Putamen (tissue), 1 donor: ENCODE data around the gene CCDC92.
A peak's percentile ranks its signal among the peaks of the same experiment; 100 is the strongest.

Experiments used
- DNase-seq: peaks from one replicate; pipeline ENCODE4 v3.0.0-alpha.2; 2016; ENCODE audit warnings: low spot score

Gene CCDC92

DNA sequence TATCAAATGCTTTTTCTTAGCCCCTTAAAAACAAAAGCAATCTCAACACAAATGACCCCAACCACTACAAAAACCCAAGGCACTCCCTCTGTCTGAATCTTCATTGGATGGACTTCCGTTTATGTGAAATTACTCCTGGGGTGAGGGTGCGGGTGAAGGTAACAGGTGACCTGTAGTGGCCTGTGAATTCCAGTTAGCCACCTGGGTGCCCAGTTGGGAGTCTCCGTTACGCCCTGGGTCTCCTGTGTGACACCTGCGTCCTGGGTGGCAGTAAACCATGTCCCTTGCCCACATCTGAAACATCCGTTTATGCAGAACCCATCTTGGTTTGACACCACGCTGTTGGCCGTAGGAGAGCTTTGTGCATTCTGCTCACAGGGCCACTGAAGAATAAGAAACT is 62.6 kb downstream of the CCDC92 start:
- DNase-seq: no peak

DNA sequence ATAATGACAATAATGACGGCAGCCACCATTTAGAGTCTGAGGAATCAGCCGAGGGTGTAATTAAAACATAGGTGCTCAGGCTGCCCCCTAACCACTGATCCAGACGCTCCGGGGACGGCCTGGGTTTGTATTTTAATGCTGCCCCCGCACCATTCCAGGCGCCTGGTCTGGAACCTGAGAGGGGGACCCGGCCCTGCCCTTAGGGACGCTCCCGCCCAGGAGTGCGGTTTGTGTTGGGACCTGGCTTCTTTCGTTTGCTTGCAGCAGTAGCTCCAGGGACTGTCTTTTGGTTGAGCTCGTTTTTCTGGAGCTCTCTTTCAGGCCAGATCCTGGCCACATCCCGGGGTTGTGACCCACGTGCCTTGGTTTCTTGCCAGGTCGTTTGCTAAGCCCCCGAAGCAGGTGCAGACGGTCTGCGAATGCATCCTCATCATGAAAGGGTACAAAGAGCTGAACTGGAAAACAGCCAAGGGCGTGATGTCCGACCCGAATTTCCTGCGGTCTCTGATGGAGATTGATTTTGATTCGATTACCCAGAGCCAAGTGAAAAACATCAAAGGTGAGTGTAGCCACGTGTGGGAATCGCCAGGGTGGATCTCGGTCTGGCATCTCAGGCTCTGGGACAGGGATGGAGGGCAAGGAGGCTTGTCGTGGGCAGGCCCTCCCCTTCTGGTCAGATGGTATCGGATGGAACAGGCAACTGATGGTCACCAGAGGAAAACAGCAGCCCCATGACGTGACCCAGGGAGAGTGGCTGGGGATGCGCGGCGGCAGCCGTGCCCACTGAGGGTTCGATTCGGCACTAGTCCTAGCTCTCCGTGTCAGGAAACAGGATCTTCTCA is 63.5 kb downstream of the CCDC92 start:
- no peak for DNase-seq

DNA sequence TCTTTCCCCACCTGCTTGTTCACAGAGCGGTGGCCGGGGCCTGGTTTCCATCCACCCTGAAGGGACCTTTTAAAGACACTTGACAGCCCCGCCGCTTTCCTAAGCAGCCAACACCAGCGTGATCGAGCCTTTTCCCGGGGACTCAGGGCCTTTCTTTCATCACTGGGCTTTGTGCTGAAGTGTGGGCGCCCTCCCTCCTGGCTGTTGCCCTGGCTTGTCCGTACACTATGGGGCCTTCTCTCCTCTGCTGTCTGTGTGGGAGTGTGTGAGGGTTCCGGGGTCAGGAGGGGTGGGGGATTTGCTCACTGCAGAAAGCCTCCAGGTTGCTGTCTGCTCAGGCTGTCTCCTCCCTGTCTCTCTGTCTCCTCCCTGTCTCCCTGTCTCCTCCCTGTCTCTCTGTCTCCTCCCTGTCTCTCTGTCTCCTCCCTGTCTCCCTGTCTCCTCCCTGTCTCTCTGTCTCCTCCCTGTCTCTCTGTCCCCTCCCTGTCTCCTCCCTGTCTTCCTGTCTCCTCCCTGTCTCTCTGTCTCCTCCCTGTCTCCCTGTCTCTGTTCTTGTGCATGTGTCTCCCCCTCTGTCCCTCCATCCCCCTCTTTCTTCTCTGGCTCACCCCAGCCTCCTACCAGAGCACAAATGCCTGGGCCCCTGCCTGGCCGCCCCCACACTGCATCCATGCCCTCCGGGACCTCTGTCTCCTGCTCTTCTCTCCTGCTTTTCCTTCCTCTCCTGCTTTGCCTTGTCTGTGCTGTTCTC is 64.7 kb downstream of the CCDC92 start:
- DNase-seq: no peak

DNA sequence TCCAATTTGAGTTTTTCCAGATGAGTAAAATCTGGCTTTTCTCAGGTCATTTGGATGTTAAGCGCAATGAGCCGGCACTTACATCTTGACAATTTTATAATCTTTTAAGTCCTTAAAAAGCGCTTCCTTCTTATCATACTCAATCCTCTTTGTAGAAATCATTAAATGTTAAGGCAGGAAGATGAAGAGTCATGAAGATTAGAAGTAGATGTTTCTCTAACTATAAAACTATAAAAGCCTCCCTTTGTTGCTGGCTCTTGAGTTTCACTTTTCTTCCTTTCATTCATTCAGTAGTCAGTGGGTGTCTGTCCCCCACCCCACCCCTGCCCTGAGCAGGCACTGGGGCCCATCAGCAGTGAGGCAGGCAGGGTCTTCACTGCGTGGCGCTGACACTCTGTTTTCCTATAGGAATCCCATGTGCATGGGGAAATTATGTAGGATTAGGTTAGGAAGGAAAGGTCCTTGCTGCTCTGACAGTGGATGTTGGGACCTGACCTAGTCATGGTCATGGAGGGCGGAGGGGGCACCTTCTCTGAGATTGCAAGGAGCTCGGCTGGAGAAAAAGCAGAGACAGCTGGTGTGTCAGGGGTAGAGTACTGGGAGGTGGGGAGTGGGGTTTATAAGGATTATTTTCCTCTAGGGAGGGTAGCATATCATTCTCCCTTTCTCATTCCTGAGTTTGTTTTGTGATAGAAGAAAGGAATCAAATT is 65.8 kb downstream of the CCDC92 start:
- no peak for DNase-seq

DNA sequence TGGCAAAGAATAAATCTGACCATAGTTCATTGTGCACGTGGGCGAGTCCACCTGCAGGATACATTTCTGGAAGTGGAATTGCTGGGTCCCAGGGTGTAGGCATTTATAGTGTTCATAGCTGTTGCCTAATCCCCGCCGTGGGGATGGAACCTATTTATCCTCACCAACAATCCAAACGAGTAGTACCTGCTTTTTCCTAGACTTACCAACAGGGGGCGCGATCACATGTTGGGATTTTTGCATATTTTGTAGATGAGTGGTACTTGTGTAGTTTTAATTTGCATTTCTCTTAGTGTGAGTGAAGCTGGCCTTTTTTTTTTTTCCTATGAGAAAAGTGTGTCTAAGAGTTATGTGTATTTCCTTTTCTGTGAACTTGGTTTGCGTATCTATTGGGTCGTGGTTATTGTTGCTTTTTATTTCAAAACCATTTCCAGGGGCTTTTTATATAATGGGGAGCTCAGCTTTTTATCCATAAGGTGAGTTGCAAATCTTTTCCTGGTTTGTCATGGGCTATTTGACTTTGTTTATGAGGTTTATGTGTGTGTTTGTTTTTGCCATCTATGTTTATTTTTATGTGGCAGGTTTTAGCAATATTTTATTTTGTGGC is 67.2 kb downstream of the CCDC92 start:
- DNase-seq: peak; percentile 55

DNA sequence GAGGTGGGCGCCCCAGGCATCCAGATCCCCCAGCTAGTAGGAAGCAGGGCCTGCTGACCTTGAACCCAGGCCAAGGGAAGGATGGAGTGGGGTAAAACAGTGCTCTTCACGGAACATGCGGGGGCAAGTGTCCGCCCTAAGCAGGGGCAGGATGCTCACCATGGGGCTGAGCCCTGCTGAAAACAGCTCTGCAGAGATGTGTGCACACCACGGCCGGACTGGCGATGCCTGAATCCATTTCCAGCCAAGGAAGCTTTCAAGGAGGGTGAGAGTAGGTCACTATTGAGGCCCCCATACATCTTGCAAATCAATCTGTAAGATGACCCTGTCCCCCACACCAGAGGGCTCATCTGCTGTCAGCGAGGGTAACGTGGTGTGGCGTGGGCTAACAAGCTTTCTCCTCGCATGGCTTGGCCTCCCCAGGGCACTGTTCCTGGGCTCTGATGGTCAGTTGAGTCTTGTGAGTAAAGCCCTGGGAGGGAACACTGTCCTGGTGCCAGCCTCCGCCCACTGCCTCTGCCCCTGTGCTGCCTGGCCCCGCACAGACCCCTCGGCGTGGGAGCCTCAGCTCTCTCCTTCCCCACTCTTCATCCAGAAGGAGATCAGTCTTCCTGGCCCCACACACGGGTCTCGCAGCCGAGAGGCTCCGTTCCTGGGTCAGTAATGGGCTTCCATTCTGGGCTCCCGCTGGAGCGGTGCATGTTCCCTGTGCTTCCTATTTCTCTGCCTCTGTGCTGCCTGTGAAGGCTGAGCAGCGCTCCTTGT is 69.1 kb downstream of the CCDC92 start:
- DNase-seq: no peak

DNA sequence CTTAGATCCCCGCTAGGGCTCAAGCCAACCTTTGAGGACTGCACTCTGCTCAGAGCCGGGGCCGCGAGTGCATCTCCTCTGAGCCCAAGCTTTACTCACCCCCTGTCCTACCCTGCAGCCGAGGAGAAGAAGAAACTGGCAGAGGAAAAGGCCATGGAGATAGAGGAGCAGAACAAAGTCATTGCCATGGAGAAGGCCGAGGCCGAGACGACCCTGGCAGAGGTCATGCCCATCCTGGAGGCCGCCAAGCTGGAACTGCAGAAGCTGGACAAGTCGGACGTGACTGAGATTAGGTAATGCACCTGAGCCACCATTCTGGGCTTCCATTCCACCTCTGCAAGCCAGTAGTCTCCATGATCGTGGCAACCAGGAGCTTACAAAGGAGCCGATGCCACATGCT is 69.8 kb downstream of the CCDC92 start:
- DNase-seq: no peak

DNA sequence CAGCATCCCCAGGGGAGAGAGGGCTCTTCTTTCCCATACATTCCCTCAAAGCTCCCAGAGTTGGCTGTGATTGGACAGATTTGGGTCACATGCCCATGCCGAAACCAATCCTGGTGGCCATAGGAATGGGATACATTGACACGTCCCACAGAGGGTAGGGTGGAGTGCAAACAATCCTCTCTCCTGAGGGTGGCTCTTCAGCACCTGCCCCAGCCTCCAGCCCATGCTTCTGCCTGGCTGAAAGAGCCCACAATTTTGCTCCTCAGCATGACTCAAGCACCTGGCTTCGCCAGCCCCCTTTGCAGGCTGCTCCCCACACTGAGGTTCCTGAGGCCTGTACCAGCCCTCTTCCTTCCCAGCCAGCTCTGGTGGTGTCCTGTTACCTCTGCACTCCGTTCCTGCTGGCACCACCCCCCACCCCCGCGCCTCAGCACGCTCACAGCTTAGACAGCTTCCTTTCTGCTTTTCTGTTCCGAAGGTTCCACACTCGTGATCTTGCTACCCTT is 71.7 kb downstream of the CCDC92 start:
- no peak for DNase-seq

DNA sequence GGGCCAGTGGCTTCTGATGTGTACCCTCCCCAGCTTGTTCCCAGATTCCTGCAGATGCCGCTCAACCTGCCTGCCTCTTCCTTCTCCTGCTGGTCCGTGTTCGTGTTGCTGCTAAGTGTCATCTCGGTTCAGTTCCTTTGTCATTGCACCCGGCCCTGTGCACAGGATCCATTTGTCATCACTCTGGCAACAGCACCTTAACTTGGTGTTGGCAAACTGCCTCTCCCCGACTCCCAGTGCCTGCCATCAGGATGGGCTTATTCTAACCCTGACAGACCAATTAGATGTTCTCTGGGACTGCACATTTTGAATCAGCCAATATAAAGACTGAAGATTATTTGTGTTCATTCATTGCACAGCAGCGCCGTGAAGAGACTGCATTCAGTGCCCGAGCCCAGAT is 73.3 kb downstream of the CCDC92 start:
- DNase-seq: no peak

DNA sequence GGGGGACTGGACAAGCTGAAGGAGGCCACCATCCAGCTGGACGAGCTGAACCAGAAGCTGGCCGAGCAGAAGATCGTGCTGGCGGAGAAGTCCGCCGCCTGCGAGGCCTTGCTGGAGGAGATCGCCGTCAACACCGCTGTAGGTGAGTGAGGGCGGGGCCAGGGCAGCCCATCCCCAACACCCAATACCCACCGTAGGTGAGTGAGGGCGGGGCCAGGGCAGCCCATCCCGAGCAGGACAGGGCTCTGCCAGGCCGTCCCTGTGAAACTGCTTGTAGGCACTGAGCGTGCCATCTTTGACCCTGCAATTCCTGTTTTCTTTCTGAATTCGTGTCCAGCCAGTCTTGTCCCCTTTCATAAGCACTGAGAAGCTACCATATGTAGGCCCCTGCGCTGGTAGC is 74.0 kb downstream of the CCDC92 start:
- DNase-seq: no peak

DNA sequence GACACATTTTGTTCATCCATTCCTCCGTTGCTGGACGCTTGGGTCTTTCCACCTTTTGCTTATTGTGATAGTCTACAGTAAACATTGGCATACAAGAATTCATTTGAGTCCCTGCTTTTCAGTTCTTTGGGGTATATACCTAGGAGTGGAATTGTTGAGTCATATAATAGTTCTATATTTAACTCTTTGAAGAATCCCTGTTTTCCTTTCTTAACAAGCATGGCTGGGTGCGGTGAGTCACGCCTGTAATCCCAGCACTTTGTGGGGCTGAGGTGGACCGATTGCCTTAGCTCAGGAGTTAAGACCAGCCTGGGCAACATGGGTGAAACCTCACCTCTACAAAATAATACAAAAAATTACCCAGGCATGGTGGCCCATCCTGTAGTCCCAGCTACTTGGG is 75.4 kb downstream of the CCDC92 start:
- DNase-seq: no peak

DNA sequence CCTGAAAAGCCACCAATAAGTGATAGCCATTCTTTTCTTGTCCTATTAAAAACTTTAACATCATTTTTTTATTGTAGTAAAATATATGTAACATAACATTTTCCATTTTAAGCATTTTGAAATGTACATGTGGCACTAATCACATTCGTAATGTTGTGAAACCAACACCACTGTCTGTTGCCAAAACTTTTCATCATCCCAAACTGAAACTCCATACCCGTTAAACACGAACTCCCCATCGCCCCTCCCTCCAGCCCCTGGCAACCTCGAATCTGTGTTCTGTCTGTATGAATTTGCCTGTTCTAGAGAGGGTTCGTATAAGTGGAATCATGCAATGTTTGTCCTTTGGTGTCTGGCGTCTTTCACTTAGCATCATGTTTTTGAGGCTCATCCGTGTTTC is 75.9 kb downstream of the CCDC92 start:
- DNase-seq: no peak

DNA sequence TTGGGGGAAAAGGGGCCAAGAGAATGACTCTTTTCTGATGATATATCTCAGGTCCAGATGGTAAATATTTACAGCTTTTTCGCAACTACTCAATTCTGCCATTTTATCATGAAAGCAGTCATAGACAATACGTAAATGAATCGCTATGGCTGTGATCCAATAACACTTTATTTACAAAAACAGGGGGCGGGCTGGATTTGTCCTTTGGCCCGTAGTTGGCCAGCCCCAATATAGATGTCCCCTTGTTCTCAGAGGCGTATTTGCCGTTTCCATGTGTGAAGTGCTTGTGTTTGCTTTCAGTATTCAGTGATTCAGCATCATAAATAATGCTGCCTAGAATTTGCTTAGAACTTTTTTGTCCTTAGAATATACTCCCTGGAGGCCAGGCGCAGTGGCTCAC is 77.2 kb downstream of the CCDC92 start:
- no peak for DNase-seq

DNA sequence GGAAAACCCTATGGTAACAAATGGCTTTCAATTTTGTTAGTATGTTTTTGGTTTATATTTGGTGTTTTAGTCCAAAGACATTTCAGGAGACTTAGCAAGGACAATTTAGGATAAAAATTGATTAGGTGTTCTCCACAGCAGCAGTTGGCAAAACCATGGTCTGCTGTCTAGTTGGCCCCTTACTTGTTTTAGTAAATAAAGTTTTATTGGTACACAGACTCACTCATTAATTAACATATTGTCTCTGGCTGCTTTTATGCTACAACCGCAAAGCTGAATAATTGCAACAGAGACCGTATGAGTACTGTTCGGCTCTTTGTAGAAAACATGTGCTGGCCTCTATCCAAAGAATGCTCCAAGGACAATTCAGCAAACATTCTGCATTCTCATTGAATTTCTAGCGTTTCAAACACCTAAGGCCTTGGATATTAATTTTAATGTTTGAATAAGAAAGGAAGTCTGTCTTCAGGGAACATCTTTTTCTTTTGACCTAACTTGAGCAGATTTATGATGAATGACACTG is 77.7 kb downstream of the CCDC92 start:
- no peak for DNase-seq

DNA sequence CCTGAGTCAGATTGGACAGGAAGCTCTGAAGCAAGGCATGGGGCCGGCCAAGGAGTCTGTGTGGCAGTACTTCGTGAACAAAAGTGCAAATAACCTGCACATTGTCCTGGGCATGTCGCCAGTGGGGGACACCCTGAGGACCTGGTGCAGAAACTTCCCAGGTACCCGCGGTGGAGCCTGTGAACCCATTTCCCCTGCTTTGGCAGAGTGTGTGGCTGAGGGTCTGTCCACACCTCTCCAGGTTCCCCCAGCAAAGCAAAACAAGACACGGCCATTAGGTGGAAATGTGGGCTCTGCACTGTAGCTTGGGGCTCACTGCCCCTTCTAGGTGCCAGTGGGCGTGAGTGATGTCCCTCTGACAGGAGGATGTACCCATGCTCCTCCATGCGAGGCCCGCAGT is 79.4 kb downstream of the CCDC92 start:
- DNase-seq: no peak

DNA sequence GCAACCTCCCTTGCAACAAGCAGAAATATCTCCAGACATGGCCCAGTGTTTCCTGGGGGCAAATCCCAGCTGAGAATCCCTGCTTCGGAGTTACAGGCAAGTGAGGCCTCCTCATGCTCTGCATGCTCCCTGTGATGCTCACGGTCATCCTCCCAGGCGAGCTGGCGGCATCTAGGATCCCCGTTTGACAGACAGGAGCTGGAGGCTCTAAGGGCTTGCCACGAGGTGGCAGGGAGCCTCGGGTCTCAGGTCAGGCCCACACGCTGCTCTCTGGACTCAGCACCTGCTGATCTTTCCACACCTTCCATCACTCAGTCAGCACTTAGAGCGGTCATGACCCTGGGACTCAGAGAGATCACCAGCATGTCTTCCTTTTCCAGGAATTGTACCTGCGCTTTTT is 79.8 kb downstream of the CCDC92 start:
- DNase-seq: no peak

DNA sequence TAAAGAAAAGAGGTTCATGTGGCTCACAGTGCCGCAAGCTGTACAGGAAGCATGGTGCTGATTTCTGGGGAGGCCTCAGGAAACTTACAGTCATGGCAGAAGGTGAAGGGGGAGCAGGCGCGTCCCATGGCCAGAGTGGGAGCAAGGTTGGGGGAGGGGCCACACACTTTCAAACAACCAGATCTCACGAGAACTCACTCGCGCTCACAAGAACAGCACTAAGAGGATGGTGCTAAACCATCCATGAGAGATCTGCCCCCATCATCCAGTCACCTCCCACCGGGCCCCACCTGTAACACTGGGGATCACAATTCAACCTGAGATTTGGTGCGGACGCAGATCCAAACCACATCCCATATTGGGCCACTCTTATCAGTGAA is 80.5 kb downstream of the CCDC92 start:
- no peak for DNase-seq

DNA sequence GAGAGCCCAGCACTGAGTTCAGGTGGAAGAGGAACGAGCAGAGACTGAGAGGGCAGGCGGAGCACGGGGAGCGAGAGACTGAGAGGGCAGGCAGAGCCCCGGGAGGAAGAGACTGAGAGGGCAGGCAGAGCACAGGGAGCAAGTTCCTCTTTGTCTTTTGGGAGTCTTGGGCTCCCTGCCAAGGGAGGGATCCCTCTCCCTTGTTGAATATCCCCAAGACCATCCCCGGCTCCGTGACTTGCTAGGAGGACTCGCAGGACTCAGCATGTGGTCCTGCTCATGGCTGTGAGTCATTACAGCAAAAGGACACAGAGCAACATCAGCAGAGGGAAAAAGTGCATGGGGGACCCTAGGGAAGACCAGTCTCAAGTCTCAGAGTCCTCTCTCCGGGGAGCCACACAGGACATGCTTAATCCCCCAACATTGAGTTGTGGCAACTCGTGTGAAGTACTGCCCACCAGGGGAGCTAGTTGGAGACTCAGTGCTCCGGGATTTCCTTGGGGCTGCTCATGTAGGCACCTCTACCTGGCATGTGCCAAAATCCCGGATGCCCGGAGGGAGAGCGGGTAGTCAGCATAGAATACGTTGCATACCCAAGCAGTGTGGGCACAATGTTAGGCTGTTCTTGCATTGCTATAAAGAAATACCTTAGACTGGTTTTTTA is 81.0 kb downstream of the CCDC92 start:
- DNase-seq: no peak

DNA sequence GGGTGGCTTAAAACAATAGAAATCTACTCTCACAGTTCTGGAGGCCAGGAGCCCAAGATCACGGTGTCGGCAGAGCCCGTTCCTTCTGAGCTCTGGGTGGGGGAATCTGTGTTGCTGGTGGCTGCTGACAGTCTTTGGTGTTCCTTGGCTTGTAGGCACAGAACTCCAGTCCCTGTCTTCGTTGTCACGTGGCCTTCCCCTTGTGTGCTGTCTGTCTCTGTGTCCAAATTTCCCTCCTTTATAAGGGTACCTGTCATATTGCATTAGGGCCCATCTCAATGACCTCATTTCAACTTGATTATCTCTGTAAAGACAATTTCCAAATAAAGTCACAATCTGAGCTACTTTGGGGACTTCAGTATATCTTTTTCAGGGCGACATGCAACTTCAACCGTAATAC is 81.6 kb downstream of the CCDC92 start:
- no peak for DNase-seq

DNA sequence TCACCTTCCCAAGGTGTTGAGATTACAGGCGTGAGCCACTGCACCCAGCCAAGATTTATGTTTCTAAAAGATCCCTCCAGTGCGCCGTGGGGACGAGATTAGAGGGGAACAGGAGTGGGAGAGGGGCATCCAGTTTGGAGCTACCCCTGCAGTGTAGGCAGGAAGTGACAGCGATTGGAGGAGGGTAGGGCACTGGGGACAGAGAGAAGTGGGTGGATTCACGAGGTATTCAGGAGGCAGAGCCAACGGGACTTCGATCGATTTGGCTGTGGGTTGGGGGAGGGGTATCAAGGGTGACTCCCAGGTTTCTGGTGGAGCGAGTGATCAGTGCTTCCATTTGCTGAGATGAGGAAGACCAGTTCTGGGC is 82.1 kb downstream of the CCDC92 start:
- no peak for DNase-seq
